Ovary (tissue), 9 donors: ENCODE results near the gene WNT2B. TPM values are rescaled to one million over a fixed set of nuclear protein-coding genes. Genes with fewer than 3 reads are reported as not detected.
A peak's percentile ranks its signal among the peaks of the same experiment; 100 is the strongest.

ENCODE experiments used
- DNase-seq, 5 donors: peaks; one replicate each; pipeline ENCODE4 v3.0.0-alpha.2; 2019 to 2020
- H3K27ac ChIP-seq, 2 donors: fragments of 200-600 bp; one replicate each; pipeline versions ENCODE4 v1.5.1 to v1.8.0; 2019 to 2022
- H3K27me3 ChIP-seq: fragments of 200-600 bp; one replicate; pipeline ENCODE4 v1.8.0; 2022
- H3K36me3 ChIP-seq: fragments of 200-600 bp; sonication (generic); one replicate; pipeline ENCODE4 v1.5.1; 2019
- H3K4me1 ChIP-seq: one replicate; pipeline ENCODE4 v1.8.1; 2013; ENCODE audit warnings: mild to moderate bottlenecking, moderate library complexity; ENCODE audit not compliant: insufficient read depth
- H3K4me3 ChIP-seq: fragments of 200-600 bp; sonication (generic); one replicate; pipeline ENCODE4 v1.5.1; 2017
- H3K9me3 ChIP-seq, 2 donors: fragments of 200-600 bp in 1 of 2; sonication (generic) in 1 of 2; one replicate each; pipeline versions ENCODE4 v1.5.1 to v1.8.1; 2013 to 2019; ENCODE audit warnings: mild to moderate bottlenecking in 1 of 2, moderate library complexity in 1 of 2
- EP300 ChIP-seq: sonication (generic); formaldehyde crosslinking; IDR thresholded peaks from one replicate; pipeline ENCODE4 v1.6.1; 2017; ENCODE audit warnings: antibody characterized with exemption
- POLR2A ChIP-seq: fragments of 450-650 bp; IDR thresholded peaks from one replicate; pipeline ENCODE4 v1.6.1; 2017; ENCODE audit warnings: antibody characterized with exemption, mild to moderate bottlenecking, moderate library complexity
- WGBS, 3 donors: extraction: QIAGEN DNeasy Blood & Tissue Kit in 1 of 3; methylation state at CpG; one replicate each; pipeline versions ENCODE4 v1.1.5 to v1.1.7; 2013 to 2017; 5-methylcytosine and 5-hydroxymethylcytosine counted together
- intact Hi-C, 4 donors: fragments of 100-400 bp; cut with DNase I; formaldehyde crosslinking; loops; one replicate each; pipeline versions ENCODE4 v1.11.0 to v1.15.1; 2022 to 2023
- polyA plus RNA-seq, 2 donors: library from polyadenylated mRNA; stranded (reverse); fragments of 200-250 nt in 1 of 2; fragments of 350-450 nt in 1 of 2; fragmentation: Illumina TruSeq in 1 of 2; extraction: RNeasy Lipid Tissue Mini Kit (QIAGEN cat#74804) in 1 of 2; gene quantifications; one replicate each; pipeline ENCODE4 v1.2.3, GENCODE V29; 2013 to 2014
- total RNA-seq, 7 donors: library from RNA; depleted of rRNA in 2 of 7; stranded (reverse); fragments of >200 nt in 2 of 7; fragmentation: NEBNext Ultra II Directional in 3 of 7; extraction: Animal tissue kit (Norgen Biotek cat#: 25700) in 3 of 7; gene quantifications; one replicate each; pipeline versions ENCODE4 v1.1.0 to v1.2.4, GENCODE V29; 2016 to 2023
- TF ChIP-seq, protein P1 (sequence below), 3 donors: fragments of 450-650 bp in 2 of 3; fragments of 200-600 bp in 1 of 3; IDR thresholded peaks; one replicate each; pipeline versions ENCODE4 v1.5.1 to v1.8.0; 2016 to 2022; ENCODE audit warnings: antibody characterized with exemption in 3 of 3, mild to moderate bottlenecking in 1 of 3
- donor health status: DM: no; HTN: no; CAD: no; lungs with moderate emphysema.
- donor health status: DM: no; HTN: no; CAD: no.
- donor health status: Bipolar disorder and iron deficiency.
- donor health status: DM: yes; HTN: yes; CAD: no.
- donor health status: DM: no; HTN: no; CAD: no.
- donor health status: DM: yes; HTN: yes; CAD: no.

Gene WNT2B
- total and polyA plus RNA-seq, 9 donors = 12.8 to 57.3 (median 33.8) TPM

DNA sequence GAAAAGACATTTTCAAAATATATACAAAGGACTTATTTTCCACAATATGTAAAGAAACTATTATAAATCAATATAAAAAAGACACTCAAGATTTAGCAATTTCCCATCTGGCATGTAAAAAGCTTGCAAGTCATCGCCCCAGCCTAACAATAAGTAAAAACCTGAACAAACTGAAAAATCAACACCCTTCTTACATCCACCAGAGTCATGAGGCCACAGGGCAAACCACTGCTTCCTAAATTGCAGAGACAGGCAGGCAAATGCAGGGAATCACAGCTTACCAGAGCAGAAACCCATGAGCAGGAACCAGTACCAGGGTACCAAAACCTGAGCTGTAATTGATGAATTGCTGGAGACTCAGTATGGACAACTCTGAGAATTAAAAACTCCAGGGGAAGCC, 16.7 kb upstream of the WNT2B start:
- H3K36me3 ChIP-seq = no peaks in the 10 kb centered on the region
- H3K4me3 ChIP-seq = no peak overlapping the region
- no peak overlapping the region for H3K27ac ChIP-seq
- no peaks in the 10 kb centered on the region for H3K27me3 ChIP-seq
- TF ChIP-seq EP300 = no peak
- TF ChIP-seq, protein P1, sequence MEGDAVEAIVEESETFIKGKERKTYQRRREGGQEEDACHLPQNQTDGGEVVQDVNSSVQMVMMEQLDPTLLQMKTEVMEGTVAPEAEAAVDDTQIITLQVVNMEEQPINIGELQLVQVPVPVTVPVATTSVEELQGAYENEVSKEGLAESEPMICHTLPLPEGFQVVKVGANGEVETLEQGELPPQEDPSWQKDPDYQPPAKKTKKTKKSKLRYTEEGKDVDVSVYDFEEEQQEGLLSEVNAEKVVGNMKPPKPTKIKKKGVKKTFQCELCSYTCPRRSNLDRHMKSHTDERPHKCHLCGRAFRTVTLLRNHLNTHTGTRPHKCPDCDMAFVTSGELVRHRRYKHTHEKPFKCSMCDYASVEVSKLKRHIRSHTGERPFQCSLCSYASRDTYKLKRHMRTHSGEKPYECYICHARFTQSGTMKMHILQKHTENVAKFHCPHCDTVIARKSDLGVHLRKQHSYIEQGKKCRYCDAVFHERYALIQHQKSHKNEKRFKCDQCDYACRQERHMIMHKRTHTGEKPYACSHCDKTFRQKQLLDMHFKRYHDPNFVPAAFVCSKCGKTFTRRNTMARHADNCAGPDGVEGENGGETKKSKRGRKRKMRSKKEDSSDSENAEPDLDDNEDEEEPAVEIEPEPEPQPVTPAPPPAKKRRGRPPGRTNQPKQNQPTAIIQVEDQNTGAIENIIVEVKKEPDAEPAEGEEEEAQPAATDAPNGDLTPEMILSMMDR (IDR thresholded peaks at IDR 0.05) = no peak
- TF ChIP-seq POLR2A = no peak
- WGBS, 3 donors = 86 to 96% (median 90%) methylated on average over 1 of the region's 1 CpG
- H3K9me3 ChIP-seq = no peaks in the 10 kb centered on the region
- intact Hi-C loops = loop anchor here in 1 of 4 donors (10.0 kb wide), 1 partner anchor 53 kb away; no protein-coding TSS in a partner anchor
- no peak for DNase-seq
- H3K4me1 ChIP-seq = no peaks in the 10 kb centered on the region

DNA sequence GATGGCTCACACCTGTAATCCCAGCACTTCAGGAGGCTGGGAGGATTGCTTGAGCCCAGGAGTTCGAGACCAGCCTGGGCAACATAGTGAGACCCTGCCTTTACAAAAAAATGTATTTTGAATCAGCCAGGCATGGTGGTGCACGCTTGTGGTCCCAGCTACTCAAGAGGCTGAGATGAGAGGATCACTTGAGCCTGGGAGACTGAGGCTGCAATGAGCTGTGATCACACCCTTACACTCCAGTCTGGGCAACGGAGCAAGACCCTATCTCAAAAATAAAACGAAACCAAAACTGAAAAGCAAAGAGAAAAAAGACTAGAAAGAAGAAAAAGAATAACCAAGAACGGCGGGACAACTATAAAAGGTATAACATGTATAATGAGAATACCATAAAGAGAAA, 15.4 kb upstream of the WNT2B start:
- TF ChIP-seq, protein P1 (IDR thresholded peaks at IDR 0.05) = no peak
- TF ChIP-seq POLR2A (no peak), EP300 (no peak)
- intact Hi-C loops = loop anchor here in 1 of 4 donors (10.0 kb wide), 1 partner anchor 51 kb away; no protein-coding TSS in a partner anchor
- WGBS, 3 donors = 83 to 89% (median 84%) methylated on average over 6 of the region's 6 CpGs

DNA sequence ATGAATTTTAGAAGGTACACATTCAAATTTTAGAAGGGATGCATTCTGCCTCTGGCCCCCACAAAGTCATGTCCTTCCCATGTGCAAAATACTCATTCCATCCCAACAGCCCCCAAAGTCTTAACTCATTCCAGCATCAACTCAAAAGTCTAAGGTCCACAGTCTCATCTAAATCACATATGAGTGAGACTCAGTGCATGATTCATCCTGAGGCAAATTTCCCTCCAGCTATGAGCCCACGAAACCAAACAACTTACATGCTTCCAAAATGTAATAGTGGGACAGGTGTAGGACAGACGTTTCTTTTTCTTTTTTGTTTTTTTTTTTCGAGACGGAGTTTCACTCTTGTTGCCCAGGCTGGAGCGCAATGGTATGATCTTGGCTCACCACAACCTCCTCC, 12.5 kb upstream of the WNT2B start:
- no peaks in the 10 kb centered on the region for H3K27me3 ChIP-seq
- no peaks in the 10 kb centered on the region for H3K4me1 ChIP-seq
- TF ChIP-seq POLR2A = no peak
- no peak for DNase-seq
- no peaks in the 10 kb centered on the region for H3K36me3 ChIP-seq
- no peaks in the 10 kb centered on the region for H3K9me3 ChIP-seq
- 74 to 78% (median 77%) methylated on average over 5 of the region's 5 CpGs for WGBS, 3 donors
- H3K4me3 ChIP-seq = no peak overlapping the region
- no peak overlapping the region for H3K27ac ChIP-seq
- intact Hi-C loops = loop anchor here in 1 of 4 donors (10.0 kb wide), 1 partner anchor 49 kb away; no protein-coding TSS in a partner anchor

More for the DNA sequence above, 15.4 kb upstream of the WNT2B start:
- H3K36me3 ChIP-seq = no peaks in the 10 kb centered on the region
- H3K4me3 ChIP-seq = no peak overlapping the region
- no peaks in the 10 kb centered on the region for H3K9me3 ChIP-seq
- H3K4me1 ChIP-seq = no peaks in the 10 kb centered on the region
- H3K27me3 ChIP-seq = no peaks in the 10 kb centered on the region
- H3K27ac ChIP-seq = no peak overlapping the region
- no peak for DNase-seq

DNA sequence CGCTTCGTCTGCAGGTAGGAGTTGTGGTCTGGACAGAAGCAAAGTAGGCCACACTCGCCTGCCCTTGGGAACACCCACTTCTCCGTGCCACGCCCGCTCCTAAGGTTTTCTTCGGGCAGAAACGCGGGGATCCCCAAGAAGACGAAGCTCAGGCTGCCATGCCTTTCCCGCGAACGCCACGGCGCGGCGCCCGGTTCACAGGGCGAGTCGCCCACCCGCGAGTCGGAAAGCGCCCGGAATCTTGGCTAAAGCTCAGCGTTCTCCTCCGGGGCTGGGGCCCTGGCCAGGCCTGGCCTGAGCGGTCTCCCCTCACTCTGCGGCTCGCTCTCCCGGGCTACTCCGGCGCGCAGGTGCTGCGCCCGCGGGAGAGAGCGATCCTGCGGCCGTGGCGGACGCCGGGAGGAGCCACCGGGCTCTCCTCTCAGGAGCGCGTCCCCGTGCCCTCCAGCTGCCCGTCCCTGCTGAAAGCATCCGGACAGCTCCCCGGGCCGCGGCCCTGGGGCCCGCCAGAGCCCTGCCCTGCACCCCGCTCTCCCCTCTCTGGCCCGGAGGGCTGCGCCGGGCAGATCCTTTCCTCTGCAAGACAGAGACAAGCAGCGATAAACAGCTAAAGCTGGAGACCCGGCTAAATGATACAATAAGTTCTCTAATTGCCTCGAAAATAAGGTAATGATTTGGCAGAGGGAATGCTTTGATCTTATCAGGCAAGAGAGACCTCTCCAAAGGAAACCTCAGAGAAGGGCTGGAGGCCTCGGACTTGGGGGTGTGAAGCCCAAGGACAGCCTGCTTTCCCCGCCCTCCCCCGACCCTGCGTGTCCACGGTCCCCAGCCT, 6.7 kb upstream of the WNT2B start:
- H3K27ac ChIP-seq = peak overlapping the region in 1 of 2 donors; percentile 18
- peaks cover 36% of the 10 kb centered on the region for H3K4me1 ChIP-seq
- intact Hi-C loops = loop anchor here in 3 of 4 donors (2.0 to 10.0 kb wide), 4 partner anchors 113 to 205 kb away; partner anchors contain the start of genes RHOC (in 3 of the 3), CAPZA1 (in 2 of the 3) and ST7L (in 2 of the 3)

More for the DNA sequence above, 6.7 kb upstream of the WNT2B start:
- DNase-seq = peak; percentile 84 to 91 (median 86)
- no peaks in the 10 kb centered on the region for H3K27me3 ChIP-seq
- H3K36me3 ChIP-seq = no peaks in the 10 kb centered on the region
- 3 to 4% (median 3%) methylated on average over 61 to 65 of the region's 65 CpGs for WGBS, 3 donors
- no peak for TF ChIP-seq POLR2A
- no peak for TF ChIP-seq EP300
- TF ChIP-seq, protein P1 (IDR thresholded peaks at IDR 0.05) = peak; percentile 60 to 73 (median 73)
- H3K4me3 ChIP-seq = peak overlapping the region; percentile 51
- H3K9me3 ChIP-seq = no peaks in the 10 kb centered on the region
